Measurements from ENCODE around the gene NDUFS2.

Gene NDUFS2

GRCh38 chr1:161217831-161218230 is 15.7 kb downstream of the NDUFS2 start:
- in situ Hi-C loops (cut with HindIII; ENCODE audit: low sequenced_read_pairs), result loop anchor here (5.0 kb wide), 1 partner anchor 89 kb away; the partner anchor contains the start of gene MPZ

GRCh38 chr1:161218301-161219077 is 16.3 kb downstream of the NDUFS2 start:
- in situ Hi-C loops (cut with HindIII; ENCODE audit: low sequenced_read_pairs), result loop anchor here (5.0 kb wide), 1 partner anchor 89 kb away; the partner anchor contains the start of gene MPZ

DNA sequence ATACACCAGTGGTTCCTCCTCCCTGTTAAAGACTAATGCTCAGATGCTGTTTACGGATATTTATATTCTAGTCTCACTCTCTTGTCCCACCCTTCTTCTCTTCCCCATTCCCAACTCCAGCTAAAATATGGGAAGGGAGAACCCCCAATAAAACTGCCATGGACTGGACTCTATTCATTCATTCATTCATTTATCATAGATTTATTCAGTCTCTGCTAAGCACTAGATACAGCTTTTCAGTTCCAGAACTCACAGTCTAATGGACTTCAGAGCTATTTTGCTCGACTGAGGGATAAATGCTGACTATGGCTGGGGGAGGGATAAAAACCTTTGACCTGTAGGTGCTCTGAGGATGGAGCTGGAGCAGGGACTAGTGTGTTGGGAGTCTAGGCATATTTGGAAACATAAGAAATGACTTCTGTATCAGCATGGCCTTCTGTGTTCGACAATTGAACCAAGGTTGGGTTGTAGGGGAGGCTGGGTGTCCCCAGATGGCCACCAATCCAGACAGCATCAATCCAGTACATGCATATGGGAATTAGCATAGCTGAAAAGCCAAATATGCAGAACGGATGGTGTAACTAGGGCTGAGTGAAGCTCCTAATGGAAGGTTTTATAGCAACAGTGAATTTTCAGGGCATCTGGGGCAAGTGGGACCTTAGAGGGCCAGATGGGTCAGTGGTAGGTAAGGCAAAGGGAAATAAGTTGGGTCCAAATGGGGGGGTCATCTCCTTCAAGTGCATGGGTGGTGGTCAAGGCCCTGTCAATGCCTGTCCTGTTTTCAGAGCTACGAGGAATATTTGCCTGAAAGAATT is 17.1 kb downstream of the NDUFS2 start:
- in situ Hi-C loops (cut with HindIII; ENCODE audit: low sequenced_read_pairs), result loop anchor here (5.0 kb wide), 1 partner anchor 88 kb away; the partner anchor contains the start of gene MPZ

DNA sequence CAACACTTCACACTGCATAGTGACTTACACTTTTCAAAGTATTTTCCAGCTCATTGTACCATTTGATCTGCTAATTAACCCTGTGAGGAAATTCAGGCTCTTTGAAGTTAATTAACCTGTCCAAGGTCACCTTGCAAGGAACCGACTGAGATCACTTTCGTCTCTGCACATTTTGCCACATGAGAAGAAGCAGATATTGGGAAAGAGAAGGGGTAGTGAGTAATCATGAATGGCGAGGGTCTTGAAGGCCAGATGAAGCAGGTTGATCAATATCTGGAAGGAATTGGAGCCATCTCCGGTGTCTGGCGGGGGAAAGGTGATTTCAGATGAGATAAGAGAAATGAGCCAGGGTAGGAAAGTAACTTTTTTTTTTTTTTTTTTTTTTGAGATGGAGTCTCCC is 17.8 kb downstream of the NDUFS2 start:
- in situ Hi-C loops (cut with HindIII; ENCODE audit: low sequenced_read_pairs), result loop anchor here (5.0 kb wide), 1 partner anchor 93 kb away; no protein-coding TSS in a partner anchor

GRCh38 chr1:161222175-161223019 is 20.2 kb downstream of the NDUFS2 start:
- in situ Hi-C loops (cut with HindIII; ENCODE audit: low sequenced_read_pairs), result loop anchor here (5.0 kb wide), 1 partner anchor 95 kb away; no protein-coding TSS in a partner anchor

- in situ Hi-C loops (cut with HindIII; ENCODE audit: low sequenced_read_pairs), result loop anchor here (5.0 kb wide), 1 partner anchor 97 kb away; no protein-coding TSS in a partner anchor
Observed at GRCh38 chr1:161223805-161224694, 21.9 kb downstream of the NDUFS2 start.

- in situ Hi-C loops (cut with HindIII; ENCODE audit: low sequenced_read_pairs), result loop anchor here (5.0 kb wide), 1 partner anchor 97 kb away; no protein-coding TSS in a partner anchor
Observed at GRCh38 chr1:161224695-161225087, 22.5 kb downstream of the NDUFS2 start.

DNA sequence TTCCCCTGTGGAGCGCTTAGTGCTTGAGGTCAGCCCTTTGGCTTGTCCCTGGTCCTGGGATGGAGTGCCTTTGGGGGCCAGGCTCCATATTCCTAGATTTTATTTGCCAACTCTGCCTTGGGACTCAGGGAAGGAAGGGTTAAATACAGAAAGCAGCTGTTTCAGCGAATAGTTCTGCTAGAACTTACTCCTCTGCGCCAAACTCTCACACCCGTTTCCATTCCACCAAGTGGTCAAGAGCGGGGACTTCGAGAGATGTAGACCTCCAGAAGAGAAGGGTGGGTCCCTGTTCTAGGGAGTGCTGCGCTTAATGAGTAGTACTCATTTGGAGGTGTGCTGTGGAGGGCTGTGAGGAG is 23.0 kb downstream of the NDUFS2 start:
- in situ Hi-C loops (cut with HindIII; ENCODE audit: low sequenced_read_pairs), result no loop called here

- in situ Hi-C loops (cut with HindIII; ENCODE audit: low sequenced_read_pairs), result no loop called here
Observed at GRCh38 chr1:161225534-161226319, 23.6 kb downstream of the NDUFS2 start, which contains the start of gene TOMM40L. Gene TOMM40L (plus strand): TSS chr1:161226060. CDS start chr1:161226490, 430 bp downstream.

- in situ Hi-C loops (cut with HindIII; ENCODE audit: low sequenced_read_pairs), result no loop called here
Observed at GRCh38 chr1:161226320-161226711, 24.1 kb downstream of the NDUFS2 start.

GRCh38 chr1:161226759-161227158 is 24.6 kb downstream of the NDUFS2 start:
- in situ Hi-C loops (cut with HindIII; ENCODE audit: low sequenced_read_pairs), result no loop called here

GRCh38 chr1:161227196-161227871 is 25.2 kb downstream of the NDUFS2 start:
- in situ Hi-C loops (cut with HindIII; ENCODE audit: low sequenced_read_pairs), result no loop called here

DNA sequence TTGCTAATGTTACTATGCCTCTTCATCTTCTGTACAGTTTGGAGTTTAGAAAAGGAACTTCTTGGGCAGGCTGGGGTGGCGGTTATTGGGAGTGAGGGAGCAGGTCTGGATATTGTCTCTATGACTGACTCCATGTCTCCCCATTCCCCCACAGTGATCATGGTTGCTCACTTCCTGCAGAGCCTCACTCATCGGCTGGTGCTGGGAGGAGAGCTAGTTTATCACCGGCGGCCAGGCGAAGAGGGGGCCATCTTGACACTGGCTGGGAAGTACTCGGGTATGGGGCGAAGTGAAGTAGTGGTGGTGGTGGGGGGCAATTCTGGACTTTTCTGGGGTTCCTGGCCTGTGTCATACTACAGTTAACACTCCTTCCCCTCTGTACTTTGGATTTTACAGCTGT is 25.9 kb downstream of the NDUFS2 start:
- in situ Hi-C loops (cut with HindIII; ENCODE audit: low sequenced_read_pairs), result no loop called here

GRCh38 chr1:161229896-161230295 is 27.7 kb downstream of the NDUFS2 start:
- in situ Hi-C loops (cut with HindIII; ENCODE audit: low sequenced_read_pairs), result no loop called here

DNA sequence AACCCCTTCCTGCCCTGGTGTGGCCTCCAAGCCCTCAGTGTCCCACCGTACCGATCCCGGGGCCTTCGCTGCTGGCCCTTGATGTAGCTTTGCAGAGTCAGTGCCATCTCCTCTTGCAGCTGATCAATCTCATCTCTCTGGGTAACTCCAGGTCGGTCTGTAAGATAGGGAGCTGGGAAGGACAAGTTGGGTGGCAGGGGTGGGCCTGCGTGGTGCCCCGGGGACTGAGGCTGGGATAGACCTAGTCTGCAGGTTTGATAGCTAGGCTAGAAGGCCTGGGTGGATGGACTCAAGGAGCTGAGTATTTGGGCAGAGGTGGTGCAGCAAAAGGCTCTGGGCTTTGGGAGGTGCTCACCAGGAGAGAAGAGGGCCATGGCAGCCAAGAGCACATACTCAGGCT is 28.6 kb downstream of the NDUFS2 start:
- in situ Hi-C loops (cut with HindIII; ENCODE audit: low sequenced_read_pairs), result no loop called here

GRCh38 chr1:161233102-161233501 is 30.9 kb downstream of the NDUFS2 start:
- in situ Hi-C loops (cut with HindIII; ENCODE audit: low sequenced_read_pairs), result no loop called here

GRCh38 chr1:161235957-161236775 is 34.0 kb downstream of the NDUFS2 start:
- in situ Hi-C loops (cut with HindIII; ENCODE audit: low sequenced_read_pairs), result no loop called here
